Pancreas (tissue), 10 donors: Measurements from ENCODE around the gene AMOTL1. TPM values are rescaled to one million over a fixed set of nuclear protein-coding genes. Genes with fewer than 3 reads are reported as not detected.

ENCODE experiments used
- ATAC-seq, 4 donors: fragments of 200-7000 bp; cut with Tn5 transposase; one replicate each; pipeline versions ENCODE4 v1.8.0 to v1.9.1; 2020; ENCODE audit warnings: mild to moderate bottlenecking in 4 of 4, moderate library complexity in 4 of 4
- DNase-seq, 6 donors: peaks; one replicate each; pipeline ENCODE4 v3.0.0-alpha.2; 2020
- FAIRE-seq: peaks from 2 replicates; lab custom pipeline; 2012; peaks lifted over from hg19 to GRCh38; lab: Jason Lieb, UNC
- H3K27ac ChIP-seq, 4 donors: fragments of 200-600 bp; sonication (generic); 1 replicate in 3 of 4; 2 replicates in 1 of 4; pipeline versions ENCODE4 v1.5.0 to v1.8.0; 2020
- H3K27me3 ChIP-seq, 4 donors: fragments of 200-600 bp; one replicate each; pipeline ENCODE4 v1.8.0; 2021
- H3K36me3 ChIP-seq, 3 donors: fragments of 200-600 bp; sonication (generic) in 1 of 3; one replicate each; pipeline versions ENCODE4 v1.5.0 to v1.8.0; 2020 to 2021
- H3K4me1 ChIP-seq, 3 donors: fragments of 200-600 bp; one replicate each; pipeline ENCODE4 v1.8.0; 2021
- H3K4me3 ChIP-seq, 4 donors: fragments of 200-600 bp; sonication (generic) in 2 of 4; one replicate each; pipeline versions ENCODE4 v1.5.0 to v1.8.0; 2020 to 2021
- H3K9me3 ChIP-seq, 4 donors: fragments of 200-600 bp; one replicate each; pipeline ENCODE4 v1.8.0; 2021
- CTCF ChIP-seq, 4 donors: fragments of 200-600 bp; sonication (generic) in 3 of 4; IDR thresholded peaks; one replicate each; pipeline versions ENCODE4 v1.5.0 to v1.8.0; 2021; ENCODE audit warnings: antibody characterized with exemption in 4 of 4
- WGBS, 2 donors: extraction: QIAGEN DNeasy Blood & Tissue Kit; methylation state at CpG; one replicate each; pipeline ENCODE4 v1.1.7; 2013; 5-methylcytosine and 5-hydroxymethylcytosine counted together
- intact Hi-C, 3 donors: fragments of 100-400 bp; cut with DNase I; formaldehyde crosslinking; loops; one replicate each; pipeline versions ENCODE4 v1.11.1 to v1.14.2; 2022
- polyA plus RNA-seq, 2 donors: library from polyadenylated mRNA; stranded (reverse); fragments of 200-250 nt; gene quantifications; one replicate each; pipeline ENCODE4 v1.2.3, GENCODE V29; 2013
- total RNA-seq, 6 donors: library from RNA; stranded (reverse); fragmentation: NEBNext Ultra II Directional in 4 of 6; extraction: Animal tissue kit (Norgen Biotek cat#: 25700) in 4 of 6; gene quantifications; one replicate each; pipeline versions ENCODE4 v1.2.1 to v1.2.4, GENCODE V29; 2021 to 2023
- donor health status: healthy with polysubstance abuse.
- donor health status: DM: no; HTN: no; CAD: no; lungs with moderate emphysema.
- donor health status: DM: no; HTN: no; CAD: no.
- donor health status: control.
- donor health status: control.
- donor health status: Bipolar disorder and iron deficiency.
- donor health status: DM: yes; HTN: yes; CAD: no.
- donor health status: DM: no; HTN: no; CAD: no.
- donor health status: DM: no; HTN: no; CAD: no.
- donor health status: DM: yes; HTN: yes; CAD: no.

Gene AMOTL1
- total and polyA plus RNA-seq, 8 donors = 3.5 to 30.2 (median 18.4) TPM

GRCh38 chr11:94885581-94885980 is 117.4 kb downstream of the AMOTL1 start:
- Histone ChIP-seq H3K4me1 (no peaks in the 10 kb centered on the region), H3K27ac (no peak overlapping the region), H3K27me3 (no peaks in the 10 kb centered on the region), H3K4me3 (no peak overlapping the region), H3K9me3 (no peaks in the 10 kb centered on the region), H3K36me3 (peaks cover 0 to 9% (median 0%) of the 10 kb centered on the region in 3 donors)
- TF ChIP-seq CTCF (IDR thresholded peaks at IDR 0.05) = no peak
- ATAC-seq = no peak
- no peak for FAIRE-seq
- no peak for DNase-seq
- intact Hi-C loops = no loop called here

DNA sequence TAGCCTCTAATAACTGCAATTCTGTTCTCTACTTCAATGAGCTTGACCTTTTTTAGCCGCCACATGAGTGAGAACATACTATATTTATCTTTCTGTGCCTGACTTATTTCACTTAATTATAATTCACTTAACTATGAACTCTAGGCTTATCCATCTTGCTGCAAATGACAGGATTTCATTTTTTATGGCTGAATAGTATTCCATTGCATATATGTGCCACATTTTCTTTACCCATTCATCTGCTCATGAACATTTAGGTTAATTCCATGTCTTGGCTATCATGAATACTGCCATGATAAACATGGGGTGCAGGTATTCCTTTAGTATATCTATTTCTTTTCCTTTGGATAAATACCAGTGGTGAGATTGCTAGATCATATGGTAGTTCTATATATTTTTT is 120.0 kb downstream of the AMOTL1 start:
- Histone ChIP-seq H3K36me3 (peaks cover 0 to 9% (median 0%) of the 10 kb centered on the region in 3 donors), H3K9me3 (no peaks in the 10 kb centered on the region), H3K4me1 (no peaks in the 10 kb centered on the region), H3K27me3 (no peaks in the 10 kb centered on the region), H3K4me3 (no peak overlapping the region), H3K27ac (no peak overlapping the region)
- WGBS, 2 donors = 0% methylated on average over 1 of the region's 1 CpG; no CpG with 5 or more reads in 1 of the 2 donors
- ATAC-seq (no peak), FAIRE-seq (no peak), DNase-seq (no peak)
- intact Hi-C loops = no loop called here
- TF ChIP-seq CTCF (IDR thresholded peaks at IDR 0.05) = no peak

DNA sequence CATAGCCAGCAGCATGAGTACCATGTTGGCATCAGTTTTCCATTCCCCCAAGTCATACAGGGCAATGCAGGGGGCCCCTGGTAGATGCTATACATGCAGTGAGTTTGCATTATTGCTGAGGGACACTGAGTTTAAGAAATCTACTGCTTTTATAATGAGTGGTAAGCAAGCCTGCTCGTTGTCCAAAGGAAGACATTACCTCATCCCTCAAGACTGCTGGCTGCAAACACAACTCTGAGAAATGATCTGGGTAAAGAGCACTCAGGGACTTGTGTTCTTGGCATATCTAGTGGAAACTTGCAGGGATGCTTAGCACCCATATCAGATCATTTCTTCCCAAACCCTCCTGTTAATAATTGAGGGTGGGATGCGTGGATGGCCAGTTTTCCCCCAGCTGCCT is 127.3 kb downstream of the AMOTL1 start:
- Histone ChIP-seq H3K9me3 (no peaks in the 10 kb centered on the region), H3K36me3 (no peaks in the 10 kb centered on the region), H3K4me3 (no peak overlapping the region), H3K27ac (no peak overlapping the region), H3K4me1 (no peaks in the 10 kb centered on the region), H3K27me3 (no peaks in the 10 kb centered on the region)
- ATAC-seq (peak in 3 of 4 donors; percentile 21 to 52 (median 31)), FAIRE-seq (no peak), DNase-seq (no peak)
- 54 to 66% methylated on average over 2 of the region's 2 CpGs for WGBS, 2 donors
- no peak for TF ChIP-seq CTCF (IDR thresholded peaks at IDR 0.05)
- intact Hi-C loops = loop anchor here in 1 of 3 donors (5.0 kb wide), 1 partner anchor 268 kb away; no protein-coding TSS in a partner anchor

DNA sequence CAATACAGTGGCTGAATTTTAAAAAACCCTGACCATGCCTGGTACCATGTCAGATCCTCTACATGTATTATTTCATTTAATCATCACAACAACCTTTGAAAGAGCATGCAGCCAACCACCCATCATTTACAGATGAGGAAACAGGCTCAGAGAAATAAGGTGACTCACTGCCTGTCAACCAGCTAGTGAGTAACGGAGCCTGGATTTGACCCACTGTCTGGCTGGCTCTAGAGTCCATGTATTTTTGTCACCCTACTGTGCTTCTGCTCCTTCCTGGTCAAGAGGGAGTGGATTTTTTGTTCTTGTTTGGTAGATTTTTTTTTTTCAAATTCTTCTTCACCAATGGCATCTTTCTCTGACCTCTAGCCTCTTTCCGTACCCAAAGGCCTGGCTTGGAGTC is 127.8 kb downstream of the AMOTL1 start:
- ATAC-seq (peak in 1 of 4 donors; percentile 63), FAIRE-seq (no peak), DNase-seq (no peak)
- H3K27ac ChIP-seq = no peak overlapping the region
- H3K36me3 ChIP-seq = no peaks in the 10 kb centered on the region
- no peak overlapping the region for H3K4me3 ChIP-seq
- H3K9me3 ChIP-seq = no peaks in the 10 kb centered on the region
- 83 to 84% methylated on average over 2 of the region's 2 CpGs for WGBS, 2 donors
- no peaks in the 10 kb centered on the region for H3K27me3 ChIP-seq
- H3K4me1 ChIP-seq = no peaks in the 10 kb centered on the region
- intact Hi-C loops = loop anchor here in 1 of 3 donors (5.0 kb wide), 1 partner anchor 269 kb away; no protein-coding TSS in a partner anchor
- no peak for TF ChIP-seq CTCF (IDR thresholded peaks at IDR 0.05)

GRCh38 chr11:94897330-94897768 is 129.2 kb downstream of the AMOTL1 start:
- 0 to 2% methylated on average over 1 of the region's 1 CpG for WGBS, 2 donors
- no peaks in the 10 kb centered on the region for H3K27me3 ChIP-seq
- H3K4me3 ChIP-seq = no peak overlapping the region
- TF ChIP-seq CTCF (IDR thresholded peaks at IDR 0.05) = peak; percentile 66 to 78 (median 68)
- ATAC-seq (peak in 3 of 4 donors; percentile 72 to 91 (median 80)), DNase-seq (peak in 4 of 6 donors; percentile 21 to 63 (median 50)), FAIRE-seq (peak; percentile 9)
- intact Hi-C loops = loop anchor here in 1 of 3 donors (5.0 kb wide), 1 partner anchor 270 kb away; no protein-coding TSS in a partner anchor
- no peaks in the 10 kb centered on the region for H3K36me3 ChIP-seq
- no peak overlapping the region for H3K27ac ChIP-seq
- H3K9me3 ChIP-seq = no peaks in the 10 kb centered on the region
- no peaks in the 10 kb centered on the region for H3K4me1 ChIP-seq
